Mucosa of rectum (tissue), 2 donors: ENCODE results near the gene ZIC1.

Source experiments
- H3K27ac ChIP-seq, 2 donors: one replicate each; pipeline ENCODE4 v1.7.0; 2013; ENCODE audit warnings: inconsistent platforms in 2 of 2, low read depth in 2 of 2, low read length in 2 of 2
- H3K27me3 ChIP-seq, 2 donors: one replicate each; pipeline ENCODE4 v1.7.0; 2013; ENCODE audit warnings: low read length in 2 of 2; ENCODE audit not compliant: control insufficient read depth in 2 of 2, insufficient read depth in 2 of 2
- H3K36me3 ChIP-seq, 2 donors: one replicate each; pipeline ENCODE4 v1.7.0; 2013; ENCODE audit warnings: low read length in 2 of 2; ENCODE audit not compliant: control insufficient read depth in 2 of 2, insufficient read depth in 2 of 2
- H3K4me1 ChIP-seq, 2 donors: one replicate each; pipeline ENCODE4 v1.7.0; 2013; ENCODE audit warnings: low read length in 2 of 2, mild to moderate bottlenecking in 1 of 2; ENCODE audit not compliant: control insufficient read depth in 2 of 2, insufficient read depth in 2 of 2
- H3K4me3 ChIP-seq, 2 donors: one replicate each; pipeline ENCODE4 v1.7.0; 2013; ENCODE audit warnings: low read length in 2 of 2
- H3K9ac ChIP-seq, 2 donors: one replicate each; pipeline ENCODE4 v1.7.0; 2013; ENCODE audit warnings: low read length in 2 of 2, low read depth in 1 of 2, mild to moderate bottlenecking in 1 of 2
- H3K9me3 ChIP-seq, 2 donors: one replicate each; pipeline ENCODE4 v1.7.0; 2013; ENCODE audit warnings: low read length in 2 of 2; ENCODE audit not compliant: control insufficient read depth in 2 of 2
- donor health status: healthy.
- donor health status: Normal muscosa, but diverticular disease.

Gene ZIC1

GRCh38 chr3:147388700-147389580 is 20.2 kb upstream of the ZIC1 start:
- Histone ChIP-seq H3K27ac (no peak overlapping the region), H3K9me3 (peaks cover 0 to 3% of the 10 kb centered on the region in 2 donors), H3K9ac (no peak overlapping the region), H3K27me3 (peaks cover 57 to 74% of the 10 kb centered on the region in 2 donors), H3K36me3 (no peaks in the 10 kb centered on the region), H3K4me3 (no peak overlapping the region), H3K4me1 (no peaks in the 10 kb centered on the region)

DNA sequence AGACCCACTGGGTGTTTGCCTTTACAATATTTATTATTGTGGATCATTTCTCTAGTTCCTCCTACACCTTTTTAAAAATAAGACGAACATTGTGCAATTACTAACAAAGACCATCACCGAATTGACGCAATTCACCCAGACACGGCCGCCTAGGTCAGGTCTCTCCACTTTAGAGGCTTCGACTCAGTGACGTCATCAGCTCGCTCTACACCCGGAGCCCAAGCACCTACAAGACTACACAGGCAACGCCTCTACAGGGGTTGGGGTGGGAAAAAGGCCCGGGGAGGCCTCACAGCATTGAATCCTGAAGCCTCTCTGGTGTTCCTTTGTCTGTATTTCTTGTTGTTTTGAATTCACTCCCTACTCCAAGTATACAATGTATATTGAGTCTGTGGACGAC is 19.4 kb upstream of the ZIC1 start:
- Histone ChIP-seq H3K27ac (no peak overlapping the region), H3K27me3 (peaks cover 64 to 72% of the 10 kb centered on the region in 2 donors), H3K9ac (no peak overlapping the region), H3K36me3 (no peaks in the 10 kb centered on the region), H3K4me3 (no peak overlapping the region), H3K9me3 (peaks cover 0 to 3% of the 10 kb centered on the region in 2 donors), H3K4me1 (no peaks in the 10 kb centered on the region)

- H3K9me3 ChIP-seq, result peaks cover 0 to 3% of the 10 kb centered on the region in 2 donors
- H3K4me1 ChIP-seq, result no peaks in the 10 kb centered on the region
- no peak overlapping the region for H3K27ac ChIP-seq
- no peaks in the 10 kb centered on the region for H3K36me3 ChIP-seq
- H3K27me3 ChIP-seq, result peaks cover 62 to 72% of the 10 kb centered on the region in 2 donors
- H3K4me3 ChIP-seq, result no peak overlapping the region
- H3K9ac ChIP-seq, result no peak overlapping the region
Observed at GRCh38 chr3:147390589-147391569, 18.3 kb upstream of the ZIC1 start.

DNA sequence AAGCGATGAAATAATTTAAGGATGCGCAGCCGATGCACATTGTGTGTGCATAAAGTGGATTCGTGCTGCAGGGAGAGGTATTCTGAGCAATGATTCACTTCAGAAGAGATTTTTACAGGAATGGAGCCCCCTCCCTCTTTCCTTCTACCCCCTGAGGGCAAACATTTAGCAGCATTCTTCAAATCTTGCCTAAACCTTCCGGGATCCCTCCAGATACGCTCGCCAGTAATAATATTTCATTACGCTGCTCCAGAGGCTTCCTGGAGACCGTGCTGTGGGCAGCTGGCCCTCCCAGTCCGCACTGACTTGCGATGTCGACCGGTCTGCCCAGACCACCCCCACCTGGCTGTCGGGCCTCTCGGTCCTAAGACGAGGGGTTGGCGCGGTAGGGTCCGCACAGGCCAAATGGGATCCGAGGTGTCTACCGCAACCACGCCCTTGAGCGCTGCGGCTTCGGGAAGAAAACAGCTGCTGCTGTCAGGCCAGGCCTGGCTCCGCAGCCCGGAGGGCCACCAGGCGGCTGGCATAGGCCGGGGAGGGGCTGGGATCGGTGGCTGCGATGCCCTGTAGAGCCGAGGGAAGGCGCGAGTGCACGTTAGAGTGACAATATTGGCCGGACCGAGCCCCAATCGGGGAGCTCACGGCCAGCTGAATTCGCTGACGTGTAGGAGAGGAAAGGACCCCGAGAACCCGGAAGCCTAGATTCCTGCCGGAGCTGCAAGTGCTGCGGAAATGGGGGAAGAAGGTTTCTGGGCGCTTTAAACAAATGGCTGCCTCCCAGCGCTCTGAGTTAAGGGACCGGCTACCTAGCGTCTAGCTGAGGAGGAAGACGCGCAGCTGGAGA is 17.2 kb upstream of the ZIC1 start:
- Histone ChIP-seq H3K9me3 (peaks cover 0 to 3% of the 10 kb centered on the region in 2 donors), H3K27me3 (peaks cover 63 to 64% of the 10 kb centered on the region in 2 donors), H3K9ac (no peak overlapping the region), H3K36me3 (no peaks in the 10 kb centered on the region), H3K4me1 (no peaks in the 10 kb centered on the region), H3K4me3 (no peak overlapping the region), H3K27ac (no peak overlapping the region)

DNA sequence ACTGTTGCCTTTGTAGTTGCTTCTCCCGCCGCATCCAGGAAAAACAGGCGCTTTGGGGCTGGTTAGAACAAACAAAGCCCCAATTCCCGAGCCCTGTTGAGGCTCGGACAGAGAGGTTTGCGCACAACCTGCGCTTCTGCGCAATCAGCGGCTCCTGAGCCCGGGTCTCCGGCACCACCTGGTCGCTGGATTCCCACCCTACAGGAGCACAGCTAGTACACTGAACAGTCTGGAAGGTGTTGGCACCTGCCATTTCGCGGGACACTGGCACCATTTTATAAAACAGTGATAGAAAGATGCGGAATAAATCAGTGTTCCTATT is 16.6 kb upstream of the ZIC1 start:
- Histone ChIP-seq H3K27me3 (peaks cover 58 to 60% of the 10 kb centered on the region in 2 donors), H3K36me3 (no peaks in the 10 kb centered on the region), H3K4me3 (no peak overlapping the region), H3K9ac (no peak overlapping the region), H3K27ac (no peak overlapping the region), H3K4me1 (no peaks in the 10 kb centered on the region), H3K9me3 (peaks cover 0 to 3% of the 10 kb centered on the region in 2 donors)

DNA sequence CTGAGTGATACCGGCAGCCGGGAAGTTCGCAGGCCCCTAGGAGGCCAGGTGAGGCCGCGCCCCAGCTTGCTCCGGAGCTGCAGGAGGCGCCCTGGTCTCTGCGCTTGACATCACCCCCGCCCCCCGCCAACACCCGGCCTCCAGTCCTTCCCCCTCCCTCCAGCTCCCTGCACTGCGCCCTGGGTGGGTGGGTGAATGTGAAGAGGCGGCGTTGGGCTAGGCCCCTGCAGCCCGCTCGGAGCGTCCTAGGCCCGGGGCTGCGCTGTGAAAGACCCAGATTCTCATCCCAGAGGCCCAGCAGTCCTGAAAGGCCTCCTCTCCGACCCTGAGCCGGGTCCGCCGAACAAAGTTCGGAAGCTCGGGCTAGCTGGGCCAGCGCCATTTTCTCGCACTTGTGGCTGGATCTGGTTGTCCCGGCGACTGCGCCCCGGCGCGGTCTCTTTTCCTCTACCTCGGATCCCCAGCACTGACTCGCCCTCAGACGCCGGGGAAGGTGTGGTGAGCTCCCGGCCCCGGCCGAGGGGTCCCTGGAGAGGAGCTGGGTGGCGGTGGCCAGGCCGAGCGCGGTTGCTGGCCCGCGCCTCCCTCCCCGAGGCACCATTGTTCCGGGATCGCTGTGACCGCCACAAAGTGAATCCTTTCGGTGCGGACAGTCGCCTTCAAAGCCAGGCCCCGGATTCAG is 15.8 kb upstream of the ZIC1 start:
- Histone ChIP-seq H3K27me3 (peaks cover 51 to 56% of the 10 kb centered on the region in 2 donors), H3K4me3 (no peak overlapping the region), H3K4me1 (no peaks in the 10 kb centered on the region), H3K27ac (no peak overlapping the region), H3K9ac (no peak overlapping the region), H3K36me3 (no peaks in the 10 kb centered on the region), H3K9me3 (peaks cover 0 to 3% of the 10 kb centered on the region in 2 donors)

- Histone ChIP-seq H3K36me3 (no peaks in the 10 kb centered on the region), H3K4me1 (no peaks in the 10 kb centered on the region), H3K27ac (no peak overlapping the region), H3K9me3 (peaks cover 0 to 3% of the 10 kb centered on the region in 2 donors), H3K27me3 (peaks cover 49 to 56% of the 10 kb centered on the region in 2 donors), H3K4me3 (no peak overlapping the region), H3K9ac (no peak overlapping the region)
Observed at GRCh38 chr3:147393943-147394883, 15.0 kb upstream of the ZIC1 start.

DNA sequence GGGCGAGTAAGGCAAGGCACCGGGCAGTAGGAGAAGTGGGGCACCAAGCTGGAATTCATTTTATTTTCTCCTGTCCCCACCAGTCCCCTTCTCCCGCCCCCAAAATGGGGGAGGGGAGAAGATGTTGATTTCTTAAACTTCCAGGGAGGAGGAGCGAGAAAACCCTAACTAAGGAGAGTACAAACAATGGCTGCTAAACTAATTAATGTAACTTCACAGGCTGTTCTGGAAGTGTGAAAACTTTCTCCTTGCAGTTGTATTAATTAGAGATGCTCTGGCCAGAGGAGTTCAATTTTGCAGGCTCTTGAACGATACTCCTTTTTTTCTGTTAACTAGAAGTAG is 14.3 kb upstream of the ZIC1 start:
- Histone ChIP-seq H3K9ac (no peak overlapping the region), H3K36me3 (no peaks in the 10 kb centered on the region), H3K4me1 (no peaks in the 10 kb centered on the region), H3K27ac (no peak overlapping the region), H3K27me3 (peaks cover 43 to 51% of the 10 kb centered on the region in 2 donors), H3K4me3 (no peak overlapping the region), H3K9me3 (peaks cover 0 to 3% of the 10 kb centered on the region in 2 donors)
